ENCODE data around the gene KCTD2. TPM values are rescaled to one million over a fixed set of nuclear protein-coding genes. Genes with fewer than 3 reads are reported as not detected.
A peak's percentile ranks its signal among the peaks of the same experiment; 100 is the strongest.

KCTD2 gene
- total and polyA plus RNA-seq, 2 of the 13 experiments (the other 11 are each of a cell fraction or from before 2014, with no cell fraction given): 28.3 to 32.6 TPM

- TF ChIP-seq ZBTB43 (CRISPR knock-in tag; conservative IDR thresholded peaks at IDR 0.05) (peak; percentile 45), ZNF24 (IDR thresholded peaks at IDR 0.05) (peak; percentile 96), ISX (CRISPR knock-in tag; conservative IDR thresholded peaks at IDR 0.05) (peak; percentile 24; the same call in 1 of the 2 replicates), HMGA1 (CRISPR knock-in tag; conservative IDR thresholded peaks at IDR 0.05) (no peak), ZNF224 (CRISPR knock-in tag; IDR thresholded peaks at IDR 0.05) (peak; percentile 53), ZKSCAN1 (IDR thresholded peaks at IDR 0.05; ENCODE audit: low read length) (peak; percentile 68), NFATC3 (CRISPR knock-in tag; IDR thresholded peaks at IDR 0.05) (no peak), ZNF552 (CRISPR knock-in tag; IDR thresholded peaks at IDR 0.05; ENCODE audit: borderline replicate concordance) (peak; percentile 53), ZNF335 (CRISPR knock-in tag; IDR thresholded peaks at IDR 0.05) (peak; percentile 80), MLXIP (CRISPR knock-in tag; IDR thresholded peaks at IDR 0.05; ENCODE audit: borderline replicate concordance) (no peak), MXD3 (CRISPR knock-in tag; IDR thresholded peaks at IDR 0.05) (peak; percentile 95), RAD21 (CRISPR knock-in tag; IDR thresholded peaks at IDR 0.05) (peak; percentile 41), ZNF101 (CRISPR knock-in tag; IDR thresholded peaks at IDR 0.05; ENCODE audit: borderline replicate concordance, low read depth) (peak; percentile 61; the same call in 1 of the 2 replicates), MAF1 (CRISPR knock-in tag; IDR thresholded peaks at IDR 0.05; ENCODE audit: borderline replicate concordance) (peak; percentile 99), CCAR2 (optimal IDR thresholded peaks at IDR 0.05; ENCODE audit: low read depth, low read length) (no peak), ZXDC (CRISPR knock-in tag; IDR thresholded peaks at IDR 0.05) (no peak), KLF6 (CRISPR knock-in tag; IDR thresholded peaks at IDR 0.05) (peak; percentile 78; the same call in 1 of the 2 replicates), TBL1XR1 (IDR thresholded peaks at IDR 0.05; ENCODE audit: borderline replicate concordance, low read length, partially characterized antibody) (no peak), ZSCAN30 (CRISPR knock-in tag; IDR thresholded peaks at IDR 0.05) (no peak; the same call in 1 of the 2 replicates), EEA1 (CRISPR knock-in tag; IDR thresholded peaks at IDR 0.05; ENCODE audit: borderline replicate concordance) (no peak), AKAP8 (CRISPR knock-in tag; IDR thresholded peaks at IDR 0.05) (peak; percentile 92), POLR2A (IDR thresholded peaks at IDR 0.05; ENCODE audit: insufficient read depth in 1 of 2, low read depth in 2 of 2, low read length in 2 of 2) (0 out of 4 replicates have a peak, but pooled peaks of 1 of the 2 experiments have one; percentile 5), NFKBIZ (CRISPR knock-in tag; IDR thresholded peaks at IDR 0.05) (peak; percentile 74; the same call in 1 of the 2 replicates), CHCHD3 (CRISPR knock-in tag; IDR thresholded peaks at IDR 0.05) (no peak)
Observed at GRCh38 chr17:75033346-75034235, 13.4 kb upstream of the KCTD2 start (continued).

All from HepG2 (cell line).